SK-N-SH treated with all-trans-retinoic acid at 6 μM for 48 hours (cell line): Measurements from ENCODE around the gene ZNF778.

Experiments used
- ATAC-seq: fragments of 200-7000 bp; cut with Tn5 transposase; 3 replicates; pipeline ENCODE4 v1.9.1; 2020; ENCODE audit warnings: mild to moderate bottlenecking, moderate library complexity
- ARNTL ChIP-seq: fragments of 450-650 bp; formaldehyde crosslinking; IDR thresholded peaks from 2 replicates; pipeline ENCODE4 v1.5.0; 2020; ENCODE audit warnings: low read depth, mild to moderate bottlenecking, moderate library complexity, borderline replicate concordance
- BACH2 ChIP-seq: fragments of 250-450 bp; sonication (Bioruptor Pico); IDR thresholded peaks from 2 replicates; pipeline ENCODE4 v1.9.0; 2021; ENCODE audit warnings: mild to moderate bottlenecking, borderline replicate concordance
- CSDC2 ChIP-seq: fragments of 250-450 bp; sonication (Bioruptor Pico); IDR thresholded peaks from 2 replicates; pipeline ENCODE4 v1.5.0; 2020; ENCODE audit warnings: mild to moderate bottlenecking, moderate library complexity
- ESRRG ChIP-seq: fragments of 250-450 bp; sonication (Bioruptor Pico); IDR thresholded peaks from 2 replicates; pipeline ENCODE4 v1.6.1; 2021; ENCODE audit warnings: mild to moderate bottlenecking
- GLIS3 ChIP-seq: fragments of 250-450 bp; sonication (Bioruptor Pico); IDR thresholded peaks from 2 replicates; pipeline ENCODE4 v1.5.0; 2020; ENCODE audit warnings: mild to moderate bottlenecking, moderate library complexity
- ISL1 ChIP-seq: fragments of 250-450 bp; sonication (Bioruptor Pico); IDR thresholded peaks from 2 replicates; pipeline ENCODE4 v2.1.2; 2022; ENCODE audit warnings: mild to moderate bottlenecking, moderate library complexity
- OSR1 ChIP-seq: fragments of 250-450 bp; sonication (Bioruptor Pico); IDR thresholded peaks from 2 replicates; pipeline ENCODE4 v1.8.0; 2022; ENCODE audit warnings: moderate library complexity, mild to moderate bottlenecking, inconsistent platforms
- PPARA ChIP-seq: fragments of 250-450 bp; sonication (Bioruptor Pico); IDR thresholded peaks from 2 replicates; pipeline ENCODE4 v1.5.0; 2020; ENCODE audit warnings: mild to moderate bottlenecking, borderline replicate concordance
- RARB ChIP-seq: fragments of 250-450 bp; sonication (Bioruptor Pico); IDR thresholded peaks from 2 replicates; pipeline ENCODE4 v1.8.0; 2021; ENCODE audit warnings: mild to moderate bottlenecking, moderate library complexity
- SNAI2 ChIP-seq: fragments of 250-450 bp; sonication (Bioruptor Pico); IDR thresholded peaks from 2 replicates; pipeline ENCODE4 v1.5.0; 2020; ENCODE audit warnings: mild to moderate bottlenecking, moderate library complexity
- ZC3H10 ChIP-seq: fragments of 250-450 bp; sonication (Bioruptor Pico); IDR thresholded peaks from 2 replicates; pipeline ENCODE4 v1.5.1; 2021; ENCODE audit warnings: mild to moderate bottlenecking, moderate library complexity
- ZFP30 ChIP-seq: fragments of 450-650 bp; formaldehyde crosslinking; IDR thresholded peaks from 2 replicates; pipeline ENCODE4 v1.5.0; 2022; ENCODE audit warnings: mild to moderate bottlenecking, moderate library complexity
- ZNF565 ChIP-seq: fragments of 450-650 bp; formaldehyde crosslinking; conservative IDR thresholded peaks from 2 replicates; pipeline ENCODE4 v1.5.0; 2020; ENCODE audit warnings: low read depth, mild to moderate bottlenecking, moderate library complexity
- ZNF70 ChIP-seq: fragments of 450-650 bp; formaldehyde crosslinking; IDR thresholded peaks from 2 replicates; pipeline ENCODE4 v1.5.0; 2020; ENCODE audit warnings: mild to moderate bottlenecking, moderate library complexity
- ZNF8 ChIP-seq: fragments of 450-650 bp; formaldehyde crosslinking; IDR thresholded peaks from 2 replicates; pipeline ENCODE4 v1.5.0; 2020; ENCODE audit warnings: mild to moderate bottlenecking, moderate library complexity
- TF ChIP-seq, protein P1 (sequence below): fragments of 250-450 bp; sonication (Bioruptor Pico); IDR thresholded peaks from 2 replicates; pipeline ENCODE4 v1.5.1; 2021; ENCODE audit warnings: mild to moderate bottlenecking, moderate library complexity
- TF ChIP-seq, protein P2 (sequence below): fragments of 250-450 bp; sonication (Bioruptor Pico); IDR thresholded peaks from 2 replicates; pipeline ENCODE4 v1.8.0; 2021; ENCODE audit warnings: low read depth, mild to moderate bottlenecking, moderate library complexity, borderline replicate concordance
- TF ChIP-seq, protein P3 (sequence below): fragments of 250-450 bp; sonication (Bioruptor Pico); IDR thresholded peaks from 2 replicates; pipeline ENCODE4 v1.8.0; 2020; ENCODE audit warnings: mild to moderate bottlenecking, moderate library complexity, borderline replicate concordance
- TF ChIP-seq, protein P4 (sequence below): fragments of 250-450 bp; sonication (Bioruptor Pico); IDR thresholded peaks from 2 replicates; pipeline ENCODE4 v1.5.0; 2020; ENCODE audit warnings: mild to moderate bottlenecking, moderate library complexity

ZNF778 gene

DNA sequence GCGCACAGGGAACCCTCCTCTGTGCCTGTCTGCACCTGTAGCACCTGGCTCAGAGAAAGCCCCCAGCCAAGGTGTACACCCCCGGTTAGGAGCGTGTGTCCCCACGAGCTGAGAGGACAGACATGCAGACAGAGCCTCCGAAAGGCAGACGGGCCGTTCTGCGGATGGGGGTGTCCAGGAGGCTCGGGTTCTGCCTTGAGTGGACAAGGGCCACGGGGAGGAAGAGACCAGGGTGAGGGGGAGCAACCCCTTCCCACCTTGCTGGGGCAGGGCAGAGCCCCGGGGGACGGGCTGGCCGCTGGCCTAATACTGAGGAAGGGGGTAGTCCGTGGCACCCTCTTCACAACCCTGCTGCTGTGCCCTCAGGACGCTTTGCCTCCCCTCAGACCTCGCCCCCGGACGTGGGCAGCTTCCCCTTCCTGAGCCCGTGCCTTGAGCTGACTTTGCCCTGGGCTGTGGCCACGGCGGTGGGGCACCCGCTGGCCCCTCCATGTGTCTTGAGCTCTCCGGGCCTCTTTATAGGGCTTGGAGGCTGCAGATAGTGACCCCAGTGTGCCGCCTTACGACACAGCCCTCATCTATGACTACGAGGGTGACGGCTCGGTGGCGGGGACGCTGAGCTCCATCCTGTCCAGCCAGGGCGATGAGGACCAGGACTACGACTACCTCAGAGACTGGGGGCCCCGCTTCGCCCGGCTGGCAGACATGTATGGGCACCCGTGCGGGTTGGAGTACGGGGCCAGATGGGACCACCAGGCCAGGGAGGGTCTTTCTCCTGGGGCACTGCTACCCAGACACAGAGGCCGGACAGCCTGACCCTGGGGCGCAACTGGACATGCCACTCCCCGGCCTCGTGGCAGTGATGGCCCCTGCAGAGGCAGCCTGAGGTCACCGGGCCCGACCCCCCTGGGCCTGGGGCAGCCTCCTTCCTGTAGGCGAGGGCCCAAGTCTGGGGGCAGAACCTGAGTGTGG, 22.9 kb upstream of the ZNF778 start (continued):
- TF ChIP-seq RARB (CRISPR knock-in tag) (no peak), ISL1 (CRISPR knock-in tag) (no peak)

DNA sequence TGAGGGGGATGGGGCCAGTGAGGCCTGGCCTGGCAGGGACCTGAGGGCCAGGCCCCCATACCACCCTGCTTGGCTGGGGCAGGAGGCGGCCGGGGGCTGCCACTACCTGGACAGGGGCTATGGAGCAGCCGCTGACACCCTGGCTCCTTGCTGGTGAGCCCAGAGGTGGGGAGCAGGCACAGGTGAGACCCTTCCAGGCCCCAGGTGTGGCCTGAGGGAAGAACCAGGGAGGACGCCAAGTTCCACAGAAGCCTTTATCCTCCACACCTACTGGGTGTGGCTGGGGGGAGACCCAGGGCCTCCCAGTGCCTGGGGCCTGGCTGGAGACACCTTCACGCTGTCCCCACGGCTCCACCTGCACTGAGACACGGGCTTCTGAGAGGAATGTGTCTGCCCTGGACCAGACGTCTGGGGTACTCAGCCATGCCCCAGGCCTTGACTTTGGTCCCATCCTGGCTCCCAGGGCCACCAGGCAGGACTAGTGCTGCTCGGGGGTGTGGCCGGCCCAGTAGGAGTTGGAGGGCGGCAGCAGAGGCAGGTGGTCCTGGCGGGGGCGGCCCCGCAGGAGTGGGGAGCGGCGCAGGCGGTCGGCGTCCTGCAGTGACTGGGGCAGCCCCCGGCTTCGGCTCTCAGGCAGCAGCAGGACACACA, 21.9 kb upstream of the ZNF778 start:
- TF ChIP-seq ZNF70, result no peak
- TF ChIP-seq, protein P1, sequence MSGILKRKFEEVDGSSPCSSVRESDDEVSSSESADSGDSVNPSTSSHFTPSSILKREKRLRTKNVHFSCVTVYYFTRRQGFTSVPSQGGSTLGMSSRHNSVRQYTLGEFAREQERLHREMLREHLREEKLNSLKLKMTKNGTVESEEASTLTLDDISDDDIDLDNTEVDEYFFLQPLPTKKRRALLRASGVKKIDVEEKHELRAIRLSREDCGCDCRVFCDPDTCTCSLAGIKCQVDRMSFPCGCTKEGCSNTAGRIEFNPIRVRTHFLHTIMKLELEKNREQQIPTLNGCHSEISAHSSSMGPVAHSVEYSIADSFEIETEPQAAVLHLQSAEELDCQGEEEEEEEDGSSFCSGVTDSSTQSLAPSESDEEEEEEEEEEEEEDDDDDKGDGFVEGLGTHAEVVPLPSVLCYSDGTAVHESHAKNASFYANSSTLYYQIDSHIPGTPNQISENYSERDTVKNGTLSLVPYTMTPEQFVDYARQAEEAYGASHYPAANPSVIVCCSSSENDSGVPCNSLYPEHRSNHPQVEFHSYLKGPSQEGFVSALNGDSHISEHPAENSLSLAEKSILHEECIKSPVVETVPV (CRISPR knock-in tag), result no peak
- TF ChIP-seq, protein P2, sequence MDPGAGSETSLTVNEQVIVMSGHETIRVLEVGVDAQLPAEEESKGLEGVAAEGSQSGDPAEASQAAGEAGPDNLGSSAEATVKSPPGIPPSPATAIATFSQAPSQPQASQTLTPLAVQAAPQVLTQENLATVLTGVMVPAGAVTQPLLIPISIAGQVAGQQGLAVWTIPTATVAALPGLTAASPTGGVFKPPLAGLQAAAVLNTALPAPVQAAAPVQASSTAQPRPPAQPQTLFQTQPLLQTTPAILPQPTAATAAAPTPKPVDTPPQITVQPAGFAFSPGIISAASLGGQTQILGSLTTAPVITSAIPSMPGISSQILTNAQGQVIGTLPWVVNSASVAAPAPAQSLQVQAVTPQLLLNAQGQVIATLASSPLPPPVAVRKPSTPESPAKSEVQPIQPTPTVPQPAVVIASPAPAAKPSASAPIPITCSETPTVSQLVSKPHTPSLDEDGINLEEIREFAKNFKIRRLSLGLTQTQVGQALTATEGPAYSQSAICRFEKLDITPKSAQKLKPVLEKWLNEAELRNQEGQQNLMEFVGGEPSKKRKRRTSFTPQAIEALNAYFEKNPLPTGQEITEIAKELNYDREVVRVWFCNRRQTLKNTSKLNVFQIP (CRISPR knock-in tag), result no peak
- no peak for TF ChIP-seq BACH2
- no peak for TF ChIP-seq ZNF8
- TF ChIP-seq SNAI2, result no peak
- no peak for TF ChIP-seq OSR1
- TF ChIP-seq, protein P3, sequence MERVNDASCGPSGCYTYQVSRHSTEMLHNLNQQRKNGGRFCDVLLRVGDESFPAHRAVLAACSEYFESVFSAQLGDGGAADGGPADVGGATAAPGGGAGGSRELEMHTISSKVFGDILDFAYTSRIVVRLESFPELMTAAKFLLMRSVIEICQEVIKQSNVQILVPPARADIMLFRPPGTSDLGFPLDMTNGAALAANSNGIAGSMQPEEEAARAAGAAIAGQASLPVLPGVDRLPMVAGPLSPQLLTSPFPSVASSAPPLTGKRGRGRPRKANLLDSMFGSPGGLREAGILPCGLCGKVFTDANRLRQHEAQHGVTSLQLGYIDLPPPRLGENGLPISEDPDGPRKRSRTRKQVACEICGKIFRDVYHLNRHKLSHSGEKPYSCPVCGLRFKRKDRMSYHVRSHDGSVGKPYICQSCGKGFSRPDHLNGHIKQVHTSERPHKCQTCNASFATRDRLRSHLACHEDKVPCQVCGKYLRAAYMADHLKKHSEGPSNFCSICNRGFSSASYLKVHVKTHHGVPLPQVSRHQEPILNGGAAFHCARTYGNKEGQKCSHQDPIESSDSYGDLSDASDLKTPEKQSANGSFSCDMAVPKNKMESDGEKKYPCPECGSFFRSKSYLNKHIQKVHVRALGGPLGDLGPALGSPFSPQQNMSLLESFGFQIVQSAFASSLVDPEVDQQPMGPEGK, result no peak
- no peak for TF ChIP-seq ARNTL (CRISPR knock-in tag)
- no peak for TF ChIP-seq ESRRG (CRISPR knock-in tag)
- TF ChIP-seq ZNF565 (CRISPR knock-in tag), result no peak
- TF ChIP-seq PPARA (CRISPR knock-in tag), result no peak
- no peak for TF ChIP-seq ZFP30 (CRISPR knock-in tag)
- TF ChIP-seq RARB (CRISPR knock-in tag), result no peak
- TF ChIP-seq, protein P4, sequence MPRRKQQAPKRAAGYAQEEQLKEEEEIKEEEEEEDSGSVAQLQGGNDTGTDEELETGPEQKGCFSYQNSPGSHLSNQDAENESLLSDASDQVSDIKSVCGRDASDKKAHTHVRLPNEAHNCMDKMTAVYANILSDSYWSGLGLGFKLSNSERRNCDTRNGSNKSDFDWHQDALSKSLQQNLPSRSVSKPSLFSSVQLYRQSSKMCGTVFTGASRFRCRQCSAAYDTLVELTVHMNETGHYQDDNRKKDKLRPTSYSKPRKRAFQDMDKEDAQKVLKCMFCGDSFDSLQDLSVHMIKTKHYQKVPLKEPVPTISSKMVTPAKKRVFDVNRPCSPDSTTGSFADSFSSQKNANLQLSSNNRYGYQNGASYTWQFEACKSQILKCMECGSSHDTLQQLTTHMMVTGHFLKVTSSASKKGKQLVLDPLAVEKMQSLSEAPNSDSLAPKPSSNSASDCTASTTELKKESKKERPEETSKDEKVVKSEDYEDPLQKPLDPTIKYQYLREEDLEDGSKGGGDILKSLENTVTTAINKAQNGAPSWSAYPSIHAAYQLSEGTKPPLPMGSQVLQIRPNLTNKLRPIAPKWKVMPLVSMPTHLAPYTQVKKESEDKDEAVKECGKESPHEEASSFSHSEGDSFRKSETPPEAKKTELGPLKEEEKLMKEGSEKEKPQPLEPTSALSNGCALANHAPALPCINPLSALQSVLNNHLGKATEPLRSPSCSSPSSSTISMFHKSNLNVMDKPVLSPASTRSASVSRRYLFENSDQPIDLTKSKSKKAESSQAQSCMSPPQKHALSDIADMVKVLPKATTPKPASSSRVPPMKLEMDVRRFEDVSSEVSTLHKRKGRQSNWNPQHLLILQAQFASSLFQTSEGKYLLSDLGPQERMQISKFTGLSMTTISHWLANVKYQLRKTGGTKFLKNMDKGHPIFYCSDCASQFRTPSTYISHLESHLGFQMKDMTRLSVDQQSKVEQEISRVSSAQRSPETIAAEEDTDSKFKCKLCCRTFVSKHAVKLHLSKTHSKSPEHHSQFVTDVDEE (CRISPR knock-in tag), result no peak
- TF ChIP-seq ZC3H10 (CRISPR knock-in tag), result no peak
- TF ChIP-seq GLIS3 (CRISPR knock-in tag), result no peak
- no peak for TF ChIP-seq CSDC2 (CRISPR knock-in tag)
- no peak for ATAC-seq

DNA sequence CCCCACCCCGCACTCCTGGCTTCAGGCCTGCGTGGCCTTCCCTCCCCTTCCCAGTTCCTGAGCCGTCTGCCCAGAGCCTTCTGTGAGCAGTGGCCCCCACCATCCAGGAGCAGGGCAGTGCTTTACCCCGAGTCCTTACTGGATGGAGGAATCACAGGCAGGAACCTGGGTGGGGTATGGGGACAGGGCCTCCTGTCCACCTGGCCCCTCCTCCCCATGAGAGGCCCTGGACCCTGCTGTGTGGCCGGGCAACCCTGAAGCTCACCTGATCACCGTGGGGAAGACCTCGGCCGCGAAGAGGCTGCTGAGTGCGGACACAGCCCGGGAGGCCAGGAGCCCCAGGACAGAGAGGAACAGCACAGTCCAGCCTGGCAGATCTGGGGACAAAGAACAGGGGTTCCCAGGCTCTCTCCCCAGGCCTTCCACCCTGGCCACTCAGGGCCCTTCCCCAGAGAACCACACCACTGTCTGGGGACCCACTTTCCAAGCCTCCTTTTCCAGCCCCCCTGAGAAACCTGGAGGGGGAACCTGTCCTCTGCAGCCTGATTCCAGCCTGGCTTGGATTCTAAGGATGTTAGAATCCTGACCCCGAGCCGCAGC, 20.4 kb upstream of the ZNF778 start:
- no peak for TF ChIP-seq ZNF8
- TF ChIP-seq SNAI2, result no peak
- TF ChIP-seq ISL1 (CRISPR knock-in tag), result no peak
- TF ChIP-seq ZFP30 (CRISPR knock-in tag), result no peak
- TF ChIP-seq ZNF70, result no peak
- no peak for TF ChIP-seq OSR1
- TF ChIP-seq, all 23 proteins: peak for 0
- no peak for ATAC-seq
